Ovary (tissue), 9 donors: ENCODE data around the gene ANKFN1. TPM values are rescaled to one million over a fixed set of nuclear protein-coding genes. Genes with fewer than 3 reads are reported as not detected.

Experiments used
- DNase-seq, 5 donors: peaks; one replicate each; pipeline ENCODE4 v3.0.0-alpha.2; 2019 to 2020
- H3K27ac ChIP-seq, 2 donors: fragments of 200-600 bp; one replicate each; pipeline versions ENCODE4 v1.5.1 to v1.8.0; 2019 to 2022
- H3K27me3 ChIP-seq: fragments of 200-600 bp; one replicate; pipeline ENCODE4 v1.8.0; 2022
- H3K36me3 ChIP-seq: fragments of 200-600 bp; sonication (generic); one replicate; pipeline ENCODE4 v1.5.1; 2019
- H3K4me1 ChIP-seq: one replicate; pipeline ENCODE4 v1.8.1; 2013; ENCODE audit warnings: mild to moderate bottlenecking, moderate library complexity; ENCODE audit not compliant: insufficient read depth
- H3K4me3 ChIP-seq: fragments of 200-600 bp; sonication (generic); one replicate; pipeline ENCODE4 v1.5.1; 2017
- H3K9me3 ChIP-seq, 2 donors: fragments of 200-600 bp in 1 of 2; sonication (generic) in 1 of 2; one replicate each; pipeline versions ENCODE4 v1.5.1 to v1.8.1; 2013 to 2019; ENCODE audit warnings: mild to moderate bottlenecking in 1 of 2, moderate library complexity in 1 of 2
- EP300 ChIP-seq: sonication (generic); formaldehyde crosslinking; IDR thresholded peaks from one replicate; pipeline ENCODE4 v1.6.1; 2017; ENCODE audit warnings: antibody characterized with exemption
- POLR2A ChIP-seq: fragments of 450-650 bp; IDR thresholded peaks from one replicate; pipeline ENCODE4 v1.6.1; 2017; ENCODE audit warnings: antibody characterized with exemption, mild to moderate bottlenecking, moderate library complexity
- WGBS, 3 donors: extraction: QIAGEN DNeasy Blood & Tissue Kit in 1 of 3; methylation state at CpG; one replicate each; pipeline versions ENCODE4 v1.1.5 to v1.1.7; 2013 to 2017; 5-methylcytosine and 5-hydroxymethylcytosine counted together
- intact Hi-C, 4 donors: fragments of 100-400 bp; cut with DNase I; formaldehyde crosslinking; loops; one replicate each; pipeline versions ENCODE4 v1.11.0 to v1.15.1; 2022 to 2023
- polyA plus RNA-seq, 2 donors: library from polyadenylated mRNA; stranded (reverse); fragments of 200-250 nt in 1 of 2; fragments of 350-450 nt in 1 of 2; fragmentation: Illumina TruSeq in 1 of 2; extraction: RNeasy Lipid Tissue Mini Kit (QIAGEN cat#74804) in 1 of 2; gene quantifications; one replicate each; pipeline ENCODE4 v1.2.3, GENCODE V29; 2013 to 2014
- total RNA-seq, 7 donors: library from RNA; depleted of rRNA in 2 of 7; stranded (reverse); fragments of >200 nt in 2 of 7; fragmentation: NEBNext Ultra II Directional in 3 of 7; extraction: Animal tissue kit (Norgen Biotek cat#: 25700) in 3 of 7; gene quantifications; one replicate each; pipeline versions ENCODE4 v1.1.0 to v1.2.4, GENCODE V29; 2016 to 2023
- TF ChIP-seq, protein P1 (sequence below), 3 donors: fragments of 450-650 bp in 2 of 3; fragments of 200-600 bp in 1 of 3; IDR thresholded peaks; one replicate each; pipeline versions ENCODE4 v1.5.1 to v1.8.0; 2016 to 2022; ENCODE audit warnings: antibody characterized with exemption in 3 of 3, mild to moderate bottlenecking in 1 of 3
- donor health status: DM: no; HTN: no; CAD: no; lungs with moderate emphysema.
- donor health status: DM: no; HTN: no; CAD: no.
- donor health status: Bipolar disorder and iron deficiency.
- donor health status: DM: yes; HTN: yes; CAD: no.
- donor health status: DM: no; HTN: no; CAD: no.
- donor health status: DM: yes; HTN: yes; CAD: no.

Gene ANKFN1
- total and polyA plus RNA-seq, 9 donors, result 0.02 to 4.4 (median 0.54) TPM; not detected in 3

DNA sequence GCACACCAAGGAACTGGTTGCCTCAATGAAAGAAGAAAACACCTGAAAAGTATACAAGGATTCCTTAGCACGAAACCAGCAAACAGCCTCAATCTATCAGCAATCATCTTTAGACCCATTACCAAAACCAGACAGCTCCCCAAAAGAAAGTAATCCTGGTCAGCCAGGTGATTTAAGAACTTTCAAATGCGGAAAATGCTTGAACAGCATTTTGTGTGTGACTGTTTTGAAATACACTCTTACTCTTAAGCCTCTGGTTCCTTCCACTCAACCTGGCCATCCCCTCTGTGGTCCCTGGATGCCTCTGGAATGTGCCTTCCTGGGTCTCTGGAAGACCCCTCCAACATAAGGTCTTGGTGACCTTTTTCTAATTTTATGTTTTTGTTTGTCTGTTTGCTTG is 369.8 kb downstream of the ANKFN1 start:
- WGBS, 3 donors, result 74 to 87% (median 80%) methylated on average over 2 of the region's 2 CpGs
- no peak for DNase-seq
- Histone ChIP-seq H3K4me1 (no peaks in the 10 kb centered on the region), H3K27ac (no peak overlapping the region), H3K4me3 (no peak overlapping the region), H3K9me3 (no peaks in the 10 kb centered on the region), H3K27me3 (no peaks in the 10 kb centered on the region), H3K36me3 (no peaks in the 10 kb centered on the region)
- no peak for TF ChIP-seq POLR2A
- TF ChIP-seq, protein P1, sequence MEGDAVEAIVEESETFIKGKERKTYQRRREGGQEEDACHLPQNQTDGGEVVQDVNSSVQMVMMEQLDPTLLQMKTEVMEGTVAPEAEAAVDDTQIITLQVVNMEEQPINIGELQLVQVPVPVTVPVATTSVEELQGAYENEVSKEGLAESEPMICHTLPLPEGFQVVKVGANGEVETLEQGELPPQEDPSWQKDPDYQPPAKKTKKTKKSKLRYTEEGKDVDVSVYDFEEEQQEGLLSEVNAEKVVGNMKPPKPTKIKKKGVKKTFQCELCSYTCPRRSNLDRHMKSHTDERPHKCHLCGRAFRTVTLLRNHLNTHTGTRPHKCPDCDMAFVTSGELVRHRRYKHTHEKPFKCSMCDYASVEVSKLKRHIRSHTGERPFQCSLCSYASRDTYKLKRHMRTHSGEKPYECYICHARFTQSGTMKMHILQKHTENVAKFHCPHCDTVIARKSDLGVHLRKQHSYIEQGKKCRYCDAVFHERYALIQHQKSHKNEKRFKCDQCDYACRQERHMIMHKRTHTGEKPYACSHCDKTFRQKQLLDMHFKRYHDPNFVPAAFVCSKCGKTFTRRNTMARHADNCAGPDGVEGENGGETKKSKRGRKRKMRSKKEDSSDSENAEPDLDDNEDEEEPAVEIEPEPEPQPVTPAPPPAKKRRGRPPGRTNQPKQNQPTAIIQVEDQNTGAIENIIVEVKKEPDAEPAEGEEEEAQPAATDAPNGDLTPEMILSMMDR (IDR thresholded peaks at IDR 0.05), result no peak
- no peak for TF ChIP-seq EP300
- intact Hi-C loops, result no loop called here

DNA sequence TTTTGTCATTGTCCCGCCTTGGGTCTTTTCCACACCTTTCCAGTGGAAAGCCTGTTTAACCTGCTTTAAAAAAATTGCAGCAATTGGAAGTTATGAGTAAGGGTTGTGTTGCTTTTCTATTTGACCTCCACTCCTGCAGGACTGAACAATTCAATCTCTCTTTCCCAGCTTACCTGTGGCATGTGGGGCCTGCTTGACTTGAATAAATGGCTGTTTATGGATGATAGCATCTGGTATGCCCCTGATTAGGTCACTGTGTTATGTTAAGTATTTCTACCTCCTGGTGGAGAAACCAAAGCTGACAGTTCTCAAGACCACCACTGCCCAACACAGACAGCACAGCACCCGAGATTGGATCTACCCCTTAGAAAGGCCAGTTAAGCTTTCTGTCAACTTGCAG is 375.4 kb downstream of the ANKFN1 start:
- intact Hi-C loops, result no loop called here
- 15 to 46% (median 43%) methylated on average over 2 of the region's 2 CpGs for WGBS, 3 donors
- DNase-seq, result no peak
- Histone ChIP-seq H3K4me3 (no peak overlapping the region), H3K4me1 (no peaks in the 10 kb centered on the region), H3K36me3 (no peaks in the 10 kb centered on the region), H3K27ac (no peak overlapping the region), H3K27me3 (no peaks in the 10 kb centered on the region), H3K9me3 (no peaks in the 10 kb centered on the region)
- TF ChIP-seq, protein P1 (IDR thresholded peaks at IDR 0.05), result no peak
- TF ChIP-seq EP300 (no peak), POLR2A (no peak)

DNA sequence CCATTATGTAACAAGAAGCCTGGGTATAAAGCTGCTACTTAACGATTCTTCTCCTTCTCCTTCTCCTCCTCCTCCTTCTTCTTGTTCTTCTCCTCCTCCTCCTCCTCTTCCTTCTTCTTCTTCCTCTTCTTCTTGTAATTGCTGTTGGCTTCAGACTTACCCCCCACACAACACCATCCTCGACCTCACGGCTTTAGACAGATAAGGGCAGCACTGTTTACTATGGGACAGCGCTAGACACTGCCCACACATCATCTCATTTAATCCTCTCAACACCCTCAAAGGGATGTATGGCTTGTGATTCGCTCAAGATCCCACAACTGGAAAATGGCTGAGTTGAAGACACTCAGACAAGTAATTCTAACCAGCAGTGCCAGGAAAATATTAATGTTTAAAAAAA is 379.7 kb downstream of the ANKFN1 start:
- H3K4me3 ChIP-seq, result no peak overlapping the region
- no peak overlapping the region for H3K27ac ChIP-seq
- H3K36me3 ChIP-seq, result no peaks in the 10 kb centered on the region
- TF ChIP-seq, protein P1 (IDR thresholded peaks at IDR 0.05), result no peak
- TF ChIP-seq POLR2A, result no peak
- TF ChIP-seq EP300, result no peak
- H3K4me1 ChIP-seq, result no peaks in the 10 kb centered on the region
- H3K27me3 ChIP-seq, result no peaks in the 10 kb centered on the region
- H3K9me3 ChIP-seq, result no peaks in the 10 kb centered on the region
- intact Hi-C loops, result no loop called here
- WGBS, 3 donors, result 39 to 57% (median 51%) methylated on average over 5 of the region's 5 CpGs
- no peak for DNase-seq

DNA sequence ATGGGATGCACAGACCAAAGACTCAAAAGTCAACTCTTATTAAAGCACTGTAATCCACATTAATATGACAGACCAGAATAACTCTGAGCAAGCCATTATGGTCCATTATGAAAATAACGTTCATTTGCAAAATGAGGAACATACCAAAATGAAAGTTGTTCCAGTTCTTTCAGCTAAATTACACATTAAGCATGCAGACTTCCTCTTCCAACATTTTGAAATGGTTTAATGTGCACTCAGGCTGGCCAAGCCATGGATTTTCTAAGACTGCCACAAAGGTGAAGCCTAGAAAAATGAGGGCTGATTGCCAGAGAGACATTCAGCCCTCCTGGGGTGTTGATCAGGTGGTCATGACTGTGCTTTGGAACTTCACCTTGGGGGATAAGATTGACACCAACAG is 383.5 kb downstream of the ANKFN1 start:
- no peaks in the 10 kb centered on the region for H3K4me1 ChIP-seq
- DNase-seq, result no peak
- TF ChIP-seq POLR2A, result no peak
- TF ChIP-seq, protein P1 (IDR thresholded peaks at IDR 0.05), result no peak
- TF ChIP-seq EP300, result no peak
- no peak overlapping the region for H3K4me3 ChIP-seq
- H3K27ac ChIP-seq, result no peak overlapping the region
- no peaks in the 10 kb centered on the region for H3K36me3 ChIP-seq
- H3K9me3 ChIP-seq, result no peaks in the 10 kb centered on the region
- no peaks in the 10 kb centered on the region for H3K27me3 ChIP-seq
- WGBS, 3 donors, result 81 to 83% (median 82%) methylated on average over 1 of the region's 1 CpG
- intact Hi-C loops, result no loop called here

DNA sequence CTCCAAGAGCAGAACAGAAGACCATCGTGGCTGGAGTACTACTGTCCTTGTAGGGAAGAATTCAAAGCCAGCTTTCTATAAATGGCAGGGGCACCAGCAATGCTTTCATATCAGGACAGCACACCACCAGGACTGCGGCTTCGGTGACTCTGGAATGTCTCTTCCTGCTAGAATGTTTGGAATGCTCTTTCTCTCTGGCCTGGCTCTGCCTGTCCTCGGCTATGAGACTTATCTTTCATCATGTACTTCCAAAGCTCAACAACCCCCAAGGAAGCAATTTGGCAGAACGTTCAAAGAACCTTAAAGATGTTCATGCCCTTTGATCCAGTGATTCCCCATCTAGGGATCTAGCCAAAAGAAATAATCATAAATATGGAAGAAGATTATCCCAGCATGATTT is 387.6 kb downstream of the ANKFN1 start:
- WGBS, 3 donors, result 14 to 21% (median 16%) methylated on average over 5 of the region's 5 CpGs
- Histone ChIP-seq H3K4me1 (no peaks in the 10 kb centered on the region), H3K4me3 (no peak overlapping the region), H3K9me3 (no peaks in the 10 kb centered on the region), H3K27ac (no peak overlapping the region), H3K27me3 (no peaks in the 10 kb centered on the region), H3K36me3 (no peaks in the 10 kb centered on the region)
- DNase-seq, result no peak
- TF ChIP-seq POLR2A, result no peak
- intact Hi-C loops, result no loop called here
